Endothelial cell of umbilical vein (primary cell): Measurements from ENCODE around the gene GGT6. TPM values are rescaled to one million over a fixed set of nuclear protein-coding genes. Genes with fewer than 3 reads are reported as not detected.

Experiments used
- BruUV-seq: library from RNA; stranded (reverse); fragments of 400-500 nt; replicated peaks from 2 replicates; lab custom pipeline; 2021; lab: Mats Ljungman, UMichigan
- CTCF ChIA-PET: fragments of 300-600, 350-600 bp; sonication (Branson Sonifier 250); formaldehyde crosslinking; loops from one replicate; lab custom pipeline; 2021; ENCODE audit warnings: antibody characterized with exemption, inconsistent platforms; lab: Charles Lee
- POLR2A ChIA-PET: fragments of 300-600, 350-600 bp; sonication (Branson Sonifier 250); formaldehyde crosslinking; loops from one replicate; lab custom pipeline; 2021; ENCODE audit warnings: antibody characterized with exemption, inconsistent platforms; lab: Charles Lee
- DNase-seq: peaks from one replicate; pipeline ENCODE4 v3.0.0-alpha.2; 2011; ENCODE audit warnings: low read depth, low spot score
- FAIRE-seq: peaks from 2 replicates; lab custom pipeline; 2011; peaks lifted over from hg19 to GRCh38; lab: Jason Lieb, UNC
- H2AFZ ChIP-seq: 2 replicates; pipeline ENCODE4 v1.6.0; 2012; ENCODE audit warnings: low read depth, low read length, control low read depth, inconsistent platforms
- H3K27ac ChIP-seq: 2 replicates; pipeline ENCODE4 v1.5.1; 2011; ENCODE audit warnings: low read depth, mild to moderate bottlenecking, control low read depth, low read length, moderate library complexity; ENCODE audit not compliant: insufficient read depth
- H3K27me3 ChIP-seq, 2 experiments: 2 replicates each; pipeline versions ENCODE4 v1.6.0 to v1.6.1; 2011; ENCODE audit warnings: low read length in 2 of 2, mixed read lengths in 1 of 2; ENCODE audit not compliant: control insufficient read depth in 2 of 2, insufficient read depth in 2 of 2
- H3K36me3 ChIP-seq, 2 experiments: 2 replicates in 1 of 2; 3 replicates in 1 of 2; pipeline ENCODE4 v1.5.1; 2011; ENCODE audit warnings: low read length in 2 of 2, mild to moderate bottlenecking in 1 of 2, moderate library complexity in 1 of 2; ENCODE audit not compliant: control insufficient read depth in 2 of 2, insufficient read depth in 2 of 2; ENCODE audit errors: extremely low read depth in 1 of 2
- H3K4me1 ChIP-seq: 3 replicates; pipeline ENCODE4 v1.5.1; 2011; ENCODE audit warnings: mild to moderate bottlenecking, low read length; ENCODE audit not compliant: control insufficient read depth, insufficient read depth; ENCODE audit errors: extremely low read depth
- H3K4me2 ChIP-seq: 2 replicates; pipeline ENCODE4 v1.6.1; 2011; ENCODE audit warnings: low read length, control low read depth, mixed read lengths; ENCODE audit not compliant: insufficient read depth
- H3K4me3 ChIP-seq, 3 experiments: fragments of 200-600 bp in 1 of 3; sonication (generic), shearing (Covaris generic) in 1 of 3; replicated peaks in 1 of 3; 2 replicates each; pipeline ENCODE4 v1.5.1; 2011 to 2016; ENCODE audit warnings: control low read depth in 3 of 3, low read length in 3 of 3, mild to moderate bottlenecking in 2 of 3, inconsistent platforms in 1 of 3, low read depth in 1 of 3, moderate library complexity in 1 of 3; ENCODE audit not compliant: insufficient read depth in 1 of 3
- H3K79me2 ChIP-seq: 2 replicates; pipeline ENCODE4 v1.6.0; 2012; ENCODE audit warnings: low read length, inconsistent platforms; ENCODE audit not compliant: control insufficient read depth, insufficient read depth
- H3K9ac ChIP-seq: replicated peaks from 2 replicates; pipeline ENCODE3; 2011; ENCODE audit warnings: low read length, control low read depth; ENCODE audit not compliant: insufficient read depth; ENCODE audit errors: extremely low read depth
- H3K9me1 ChIP-seq: replicated peaks from 3 replicates; pipeline ENCODE4 v1.6.0; 2011; ENCODE audit warnings: mild to moderate bottlenecking, low read length; ENCODE audit not compliant: control insufficient read depth, insufficient read depth; ENCODE audit errors: extremely low read depth
- H3K9me3 ChIP-seq: replicated peaks from 2 replicates; pipeline ENCODE4 v1.5.1; 2012; ENCODE audit warnings: low read length, inconsistent platforms; ENCODE audit not compliant: control insufficient read depth, insufficient read depth
- H4K20me1 ChIP-seq: replicated peaks from 2 replicates; pipeline ENCODE3; 2011; ENCODE audit warnings: mild to moderate bottlenecking, low read length; ENCODE audit not compliant: control insufficient read depth, insufficient read depth; ENCODE audit errors: extremely low read depth
- EZH2 ChIP-seq: IDR thresholded peaks from 2 replicates; pipeline ENCODE4 v1.6.1; 2012; ENCODE audit warnings: borderline replicate concordance, low read depth, mild to moderate bottlenecking, moderate library complexity, low read length, inconsistent platforms; ENCODE audit not compliant: severe bottlenecking
- FOS ChIP-seq: IDR thresholded peaks from 2 replicates; pipeline ENCODE4 v1.6.1; 2011; ENCODE audit warnings: mild to moderate bottlenecking, low read length, moderate library complexity, borderline replicate concordance; ENCODE audit not compliant: insufficient read depth
- GATA2 ChIP-seq: IDR thresholded peaks from 2 replicates; pipeline ENCODE4 v1.7.0; 2011; ENCODE audit warnings: low read depth, mild to moderate bottlenecking, moderate library complexity, mixed read lengths, low read length; ENCODE audit not compliant: insufficient read length, insufficient read depth
- JUN ChIP-seq: IDR thresholded peaks from 2 replicates; pipeline ENCODE4 v1.6.1; 2011; ENCODE audit warnings: borderline replicate concordance, low read depth; ENCODE audit not compliant: insufficient read length, insufficient read depth
- MAX ChIP-seq: IDR thresholded peaks from 2 replicates; pipeline ENCODE4 v1.6.1; 2011; ENCODE audit not compliant: insufficient read depth, insufficient read length
- MYC ChIP-seq: IDR thresholded peaks from one replicate; pipeline ENCODE4 v1.6.1; 2011; ENCODE audit warnings: mild to moderate bottlenecking, low read depth, low read length
- POLR2A ChIP-seq: IDR thresholded peaks from 2 replicates; pipeline ENCODE4 v1.6.1; 2012; ENCODE audit warnings: low read depth, mild to moderate bottlenecking, control low read depth, low read length
- POLR2AphosphoS5 ChIP-seq: IDR thresholded peaks from 2 replicates; pipeline ENCODE4 v1.6.1; 2012; ENCODE audit warnings: low read depth, mild to moderate bottlenecking, control low read depth, low read length, moderate library complexity; ENCODE audit not compliant: insufficient read depth
- dilution Hi-C: fragments of 300-500 bp; cut with MboI; formaldehyde crosslinking; loops from one replicate; pipeline ENCODE4 v1.15.0; 2019; ENCODE audit warnings: low sequenced_read_pairs; ENCODE audit not compliant: extremely low pct_ligation_motif_present
- intact Hi-C: fragments of 100-400 bp; cut with micrococcal nuclease; formaldehyde crosslinking; loops from one replicate; pipeline ENCODE4 v1.10.0; 2022
- polyA plus RNA-seq, 4 experiments: library from polyadenylated mRNA; depleted of rRNA in 3 of 4; stranded (reverse) in 3 of 4; unstranded in 1 of 4; fragments of >200 nt; gene quantifications; 2 replicates each; pipeline versions ENCODE4 v1.2.1 to v1.2.3, GENCODE V29; 2011 to 2012; ENCODE audit warnings: missing spikeins in 1 of 4
- total RNA-seq: library from RNA; stranded (reverse); gene quantifications from 2 replicates; pipeline ENCODE4 v1.2.3, GENCODE V29; 2021
- TF ChIP-seq, protein P1 (sequence below), 2 donors: IDR thresholded peaks; 1 replicate in 1 of 2; 2 replicates in 1 of 2; pipeline ENCODE4 v1.5.1; 2011; ENCODE audit warnings: low read length in 2 of 2, mild to moderate bottlenecking in 2 of 2, moderate library complexity in 2 of 2, control low read depth in 1 of 2, inconsistent platforms in 1 of 2, low read depth in 1 of 2; ENCODE audit not compliant: insufficient read depth in 1 of 2; ENCODE audit errors: extremely low read depth in 1 of 2

Gene GGT6
- total and polyA plus RNA-seq, 2 donors (not counting 3 experiments of a cell fraction or from before 2014, with no cell fraction given): not detected

- DNase-seq (no peak), FAIRE-seq (no peak)
- H3K79me2 ChIP-seq: no peaks in the 10 kb centered on the region
- no peaks in the 10 kb centered on the region for H4K20me1 ChIP-seq
- H3K9me1 ChIP-seq: no peaks in the 10 kb centered on the region
- BruUV-seq: no TSS peak
- H3K4me2 ChIP-seq: no peak overlapping the region
- no peak overlapping the region for H3K9ac ChIP-seq
- H2AFZ ChIP-seq: no peak overlapping the region
- intact Hi-C loops (no loop called here), dilution Hi-C loops (no loop called here)
- H3K36me3 ChIP-seq: peaks cover 7 to 36% of the 10 kb centered on the region in 2 experiments
- no peaks in the 10 kb centered on the region for H3K9me3 ChIP-seq
- H3K27me3 ChIP-seq: no peaks in the 10 kb centered on the region
- CTCF ChIA-PET: interaction anchor here (1.0 to 6.7 kb wide), 4 partner anchors 25 to 121 kb away, joined by 3 to 31 read pairs (median 12); partner anchors contain the start of gene SPNS2
- peaks cover 33% of the 10 kb centered on the region for H3K4me1 ChIP-seq
- TF ChIP-seq GATA2 (no peak), FOS (no peak), POLR2AphosphoS5 (no peak), MAX (no peak), POLR2A (no peak), MYC (no peak), JUN (no peak), EZH2 (no peak)
- TF ChIP-seq, protein P1, sequence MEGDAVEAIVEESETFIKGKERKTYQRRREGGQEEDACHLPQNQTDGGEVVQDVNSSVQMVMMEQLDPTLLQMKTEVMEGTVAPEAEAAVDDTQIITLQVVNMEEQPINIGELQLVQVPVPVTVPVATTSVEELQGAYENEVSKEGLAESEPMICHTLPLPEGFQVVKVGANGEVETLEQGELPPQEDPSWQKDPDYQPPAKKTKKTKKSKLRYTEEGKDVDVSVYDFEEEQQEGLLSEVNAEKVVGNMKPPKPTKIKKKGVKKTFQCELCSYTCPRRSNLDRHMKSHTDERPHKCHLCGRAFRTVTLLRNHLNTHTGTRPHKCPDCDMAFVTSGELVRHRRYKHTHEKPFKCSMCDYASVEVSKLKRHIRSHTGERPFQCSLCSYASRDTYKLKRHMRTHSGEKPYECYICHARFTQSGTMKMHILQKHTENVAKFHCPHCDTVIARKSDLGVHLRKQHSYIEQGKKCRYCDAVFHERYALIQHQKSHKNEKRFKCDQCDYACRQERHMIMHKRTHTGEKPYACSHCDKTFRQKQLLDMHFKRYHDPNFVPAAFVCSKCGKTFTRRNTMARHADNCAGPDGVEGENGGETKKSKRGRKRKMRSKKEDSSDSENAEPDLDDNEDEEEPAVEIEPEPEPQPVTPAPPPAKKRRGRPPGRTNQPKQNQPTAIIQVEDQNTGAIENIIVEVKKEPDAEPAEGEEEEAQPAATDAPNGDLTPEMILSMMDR (IDR thresholded peaks at IDR 0.05; ENCODE audit: extremely low read depth in 1 of 2, insufficient read depth in 1 of 2, low read depth in 1 of 2, low read length in 2 of 2): no peak
- H3K27ac ChIP-seq: no peak overlapping the region
- POLR2A ChIA-PET: no interaction called here
- H3K4me3 ChIP-seq: no peak overlapping the region
These were observed 18.2 kb downstream of the GGT6 start for GRCh38 chr17:4542003-4542725.
